Urinary bladder (tissue), 4 donors: Measurements from ENCODE around the gene MFAP2. TPM values are rescaled to one million over a fixed set of nuclear protein-coding genes. Genes with fewer than 3 reads are reported as not detected.

Experiments used
- DNase-seq: peaks from one replicate; pipeline ENCODE4 v3.0.0-alpha.2; 2015; ENCODE audit errors: extremely low spot score
- H3K27ac ChIP-seq: one replicate; pipeline ENCODE4 v1.5.1; 2013; ENCODE audit warnings: low read depth, mild to moderate bottlenecking, moderate library complexity
- H3K36me3 ChIP-seq: one replicate; pipeline ENCODE4 v1.6.1; 2013; ENCODE audit warnings: mild to moderate bottlenecking, moderate library complexity; ENCODE audit not compliant: insufficient read depth
- H3K4me1 ChIP-seq: one replicate; pipeline ENCODE4 v1.6.1; 2013; ENCODE audit warnings: mild to moderate bottlenecking, moderate library complexity; ENCODE audit not compliant: insufficient read depth
- H3K4me3 ChIP-seq: one replicate; pipeline ENCODE4 v1.5.1; 2013; ENCODE audit warnings: low read depth, low read length
- WGBS: extraction: QIAGEN DNeasy Blood & Tissue Kit; methylation state at CpG from one replicate; pipeline ENCODE4 v1.1.7; 2013; 5-methylcytosine and 5-hydroxymethylcytosine counted together
- polyA plus RNA-seq: library from polyadenylated mRNA; stranded (reverse); fragments of 200-250 nt; gene quantifications from one replicate; pipeline ENCODE4 v1.2.3, GENCODE V29; 2013
- total RNA-seq: library from RNA; depleted of rRNA; stranded (reverse); fragments of >200 nt; gene quantifications from one replicate; pipeline ENCODE4 v1.2.3, GENCODE V29; 2014
- donor health status: healthy with polysubstance abuse.
- donor health status: healthy.

The MFAP2 gene
- total and polyA plus RNA-seq, 2 donors, result 20.3 to 33.3 TPM

DNA sequence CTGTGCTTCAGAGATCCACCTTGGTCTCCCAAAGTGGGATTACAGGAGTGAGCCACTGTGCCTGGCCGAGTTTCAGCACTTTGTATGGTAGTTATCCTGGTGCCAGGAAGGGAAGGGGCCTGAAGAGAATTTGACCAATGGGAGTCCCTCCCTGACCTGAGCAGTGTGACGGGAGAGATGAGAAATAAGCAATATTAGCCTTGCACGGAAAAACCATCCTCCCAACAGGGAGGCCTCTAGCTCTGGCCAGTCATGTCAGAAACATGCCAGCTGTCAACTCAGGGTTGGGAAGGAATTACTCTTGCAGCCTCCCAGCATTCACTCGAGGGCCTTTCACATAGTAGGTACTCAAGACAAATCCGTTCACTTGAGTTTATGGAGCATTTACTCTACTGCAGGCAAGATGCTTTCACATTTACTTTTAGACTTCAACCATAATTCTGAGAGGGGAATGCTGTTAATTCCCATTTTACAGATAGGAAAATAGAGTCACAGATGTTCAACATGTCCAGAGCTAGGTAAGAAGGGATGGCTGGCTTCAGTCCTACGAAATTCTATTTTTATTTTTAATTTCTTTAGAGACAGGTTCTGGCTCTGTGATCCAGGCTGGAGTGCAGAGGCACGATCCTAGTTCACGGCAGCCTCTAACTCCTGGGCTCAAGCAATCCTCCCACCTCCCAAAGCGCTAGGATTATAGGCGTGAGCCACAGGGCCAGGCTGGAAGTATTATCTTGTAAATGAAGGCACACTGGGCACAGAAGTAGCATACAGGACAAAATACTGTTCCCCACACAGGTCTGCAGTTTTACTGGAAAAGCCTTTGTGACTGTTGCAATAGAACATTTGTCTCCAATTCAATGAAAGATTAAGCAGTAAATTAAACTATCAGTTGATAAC is 34.5 kb upstream of the MFAP2 start:
- Histone ChIP-seq H3K4me3 (no peak overlapping the region), H3K36me3 (no peaks in the 10 kb centered on the region), H3K4me1 (no peaks in the 10 kb centered on the region), H3K27ac (no peak overlapping the region)
- DNase-seq, result no peak
- WGBS, result 68% methylated on average over 10 of the region's 10 CpGs

GRCh38 chr1:17013491-17014320 is 33.3 kb upstream of the MFAP2 start:
- DNase-seq, result no peak
- no peaks in the 10 kb centered on the region for H3K4me1 ChIP-seq
- 79% methylated on average over 13 of the region's 13 CpGs for WGBS
- no peak overlapping the region for H3K27ac ChIP-seq
- no peaks in the 10 kb centered on the region for H3K36me3 ChIP-seq
- H3K4me3 ChIP-seq, result no peak overlapping the region

DNA sequence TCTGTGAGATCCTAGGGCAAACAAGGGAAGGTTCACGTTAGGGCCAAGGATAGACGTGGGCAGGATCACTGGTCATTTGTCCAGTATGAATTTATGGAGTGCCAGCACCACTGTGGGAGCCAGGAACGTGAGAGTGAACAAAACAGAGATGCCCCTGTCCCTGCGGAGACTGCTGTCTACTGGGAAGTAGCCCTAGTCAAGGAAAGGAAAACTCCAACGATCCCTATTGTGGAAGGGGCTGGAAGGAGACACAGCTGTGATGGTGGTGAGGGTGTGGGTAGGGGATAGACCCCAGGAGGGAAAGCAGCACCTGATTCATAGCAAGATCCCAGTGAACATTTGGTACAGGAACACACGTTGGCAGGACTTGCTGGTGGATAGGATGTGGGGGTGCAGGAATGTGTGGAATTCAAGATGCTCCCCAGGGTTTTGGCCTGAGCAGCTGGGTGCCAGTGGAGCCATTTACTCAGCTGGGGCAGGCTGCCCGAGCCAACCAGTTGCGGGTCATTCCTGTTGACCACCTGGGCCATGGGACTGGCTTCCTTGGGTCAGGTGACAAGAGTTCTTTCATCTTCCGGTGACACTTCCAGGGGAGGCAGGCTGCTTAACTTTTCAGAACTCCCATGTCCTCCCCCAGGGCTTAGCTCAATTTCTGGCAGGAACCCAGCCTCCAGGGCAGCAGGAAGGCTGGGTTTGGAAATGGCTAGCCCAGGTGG is 32.5 kb upstream of the MFAP2 start:
- H3K27ac ChIP-seq, result no peak overlapping the region
- no peak for DNase-seq
- WGBS, result 76% methylated on average over 9 of the region's 9 CpGs
- H3K4me3 ChIP-seq, result no peak overlapping the region
- H3K4me1 ChIP-seq, result no peaks in the 10 kb centered on the region
- no peaks in the 10 kb centered on the region for H3K36me3 ChIP-seq

DNA sequence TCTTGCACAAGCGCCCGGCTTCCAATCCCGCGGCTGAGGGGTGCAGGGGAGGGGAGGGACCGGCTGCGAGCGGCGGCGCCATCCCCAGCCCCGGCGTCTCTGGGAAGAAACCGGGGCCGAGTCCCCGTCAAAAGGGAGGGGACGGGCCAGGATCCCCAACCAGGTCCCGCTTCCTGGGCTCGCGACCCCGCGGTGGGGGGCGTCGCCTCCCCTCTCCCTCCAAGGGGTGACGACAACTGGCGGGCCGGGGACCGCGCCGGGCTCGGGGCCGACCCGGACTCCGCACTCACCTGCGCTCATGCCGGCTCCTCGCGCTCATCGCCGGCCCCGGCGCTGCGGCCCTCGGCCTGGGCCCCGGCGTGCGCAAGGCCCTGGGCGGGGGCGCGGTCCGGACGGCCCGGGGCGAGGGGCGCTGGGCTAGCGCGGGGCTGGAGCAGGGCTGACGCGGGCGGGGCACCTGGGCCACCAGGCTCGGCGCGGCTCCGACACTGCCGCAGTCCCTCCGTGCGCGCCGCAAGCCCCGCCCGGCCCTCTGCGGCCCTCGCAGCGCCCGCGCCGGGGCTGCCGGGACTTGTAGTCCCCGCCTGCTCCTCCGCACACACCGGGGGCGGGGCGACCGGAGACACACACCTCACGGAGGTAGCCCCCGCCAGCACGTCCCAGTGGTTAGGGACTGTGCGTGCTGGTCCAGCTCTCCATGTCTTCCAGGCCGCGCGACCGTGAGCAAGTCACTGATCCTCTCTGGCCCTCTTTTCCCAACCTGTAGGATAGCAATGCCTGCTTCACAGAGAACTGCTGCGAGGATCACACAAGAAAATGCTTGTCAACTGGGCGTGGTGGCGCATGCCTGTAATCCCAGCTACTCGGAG is 31.3 kb upstream of the MFAP2 start, which contains the start of gene ATP13A2:
ATP13A2 (minus strand) TSS at position 490 of the 869 bp plus-strand sequence; CDS start at position 300, 190 bp downstream.
- peak within 1 kb of the TSS; percentile 95 for H3K4me3 ChIP-seq
- no peak for DNase-seq
- H3K27ac ChIP-seq, result no peak within 1 kb of the TSS
- no peaks in the 10 kb centered on the region for H3K4me1 ChIP-seq
- no peaks in the 10 kb centered on the region for H3K36me3 ChIP-seq
- 1% methylated on average over 94 of the region's 94 CpGs for WGBS

GRCh38 chr1:17011092-17011438 is 30.6 kb upstream of the MFAP2 start:
- Histone ChIP-seq H3K4me3 (peak overlapping the region; percentile 95), H3K27ac (no peak overlapping the region), H3K36me3 (no peaks in the 10 kb centered on the region), H3K4me1 (no peaks in the 10 kb centered on the region)
- no peak for DNase-seq
- under 1% methylated on average over 15 of the region's 15 CpGs for WGBS

DNA sequence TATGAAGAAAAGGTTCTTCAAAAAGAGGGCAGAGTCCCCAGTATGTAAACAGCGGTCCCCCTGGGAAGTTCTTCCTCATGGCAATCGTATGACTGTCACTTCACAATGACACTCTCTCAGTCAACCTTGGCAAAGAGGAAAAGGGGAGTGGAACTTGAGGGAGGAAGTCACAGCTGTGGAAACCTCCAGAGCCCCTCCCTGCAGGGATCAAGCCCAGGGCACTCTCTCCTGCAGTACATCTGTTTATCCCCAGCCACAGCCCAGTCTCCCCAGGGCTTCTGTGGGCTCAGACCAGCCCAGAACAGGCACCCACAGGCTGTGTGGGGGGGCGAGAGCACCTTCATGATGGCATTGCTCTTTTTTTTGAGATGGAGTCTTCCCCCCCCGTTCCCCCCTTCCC is 29.3 kb upstream of the MFAP2 start:
- Histone ChIP-seq H3K4me3 (no peak overlapping the region), H3K36me3 (no peaks in the 10 kb centered on the region), H3K27ac (no peak overlapping the region), H3K4me1 (no peaks in the 10 kb centered on the region)
- no peak for DNase-seq
- WGBS, result 74% methylated on average over 4 of the region's 4 CpGs

- DNase-seq, result no peak
- Histone ChIP-seq H3K4me1 (no peaks in the 10 kb centered on the region), H3K27ac (no peak overlapping the region), H3K4me3 (no peak overlapping the region), H3K36me3 (no peaks in the 10 kb centered on the region)
- WGBS, result 93% methylated on average over 15 of the region's 15 CpGs
These were observed 27.9 kb upstream of the MFAP2 start for GRCh38 chr1:17008208-17008855.

GRCh38 chr1:17007121-17007520 is 26.7 kb upstream of the MFAP2 start:
- DNase-seq, result no peak
- 89% methylated on average over 8 of the region's 8 CpGs for WGBS

DNA sequence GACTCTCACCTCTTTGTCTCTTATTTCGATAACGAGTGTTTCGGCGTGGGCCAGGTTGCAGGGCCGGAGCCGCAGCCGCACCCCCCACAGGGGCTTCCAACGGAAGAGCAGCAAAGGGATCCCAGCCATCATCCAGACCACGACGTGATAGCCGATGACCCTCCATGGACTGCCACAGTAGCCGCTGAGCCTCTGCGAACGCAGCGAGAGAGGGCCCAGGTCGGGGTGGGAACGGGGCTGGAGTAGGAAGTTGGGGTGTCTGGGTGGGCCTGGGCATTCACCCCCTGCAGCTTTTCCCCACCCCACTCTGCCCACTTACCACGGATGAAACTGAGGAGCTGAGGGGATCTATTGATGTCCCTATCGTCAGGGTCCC is 24.9 kb upstream of the MFAP2 start:
- 92% methylated on average over 19 of the region's 19 CpGs for WGBS
- Histone ChIP-seq H3K4me1 (no peaks in the 10 kb centered on the region), H3K27ac (no peak overlapping the region), H3K36me3 (peaks cover 2% of the 10 kb centered on the region), H3K4me3 (no peak overlapping the region)
- no peak for DNase-seq

More at GRCh38 chr1:17007121-17007520, 26.7 kb upstream of the MFAP2 start:
- Histone ChIP-seq H3K27ac (no peak overlapping the region), H3K36me3 (peaks cover 2% of the 10 kb centered on the region), H3K4me3 (no peak overlapping the region), H3K4me1 (no peaks in the 10 kb centered on the region)

DNA sequence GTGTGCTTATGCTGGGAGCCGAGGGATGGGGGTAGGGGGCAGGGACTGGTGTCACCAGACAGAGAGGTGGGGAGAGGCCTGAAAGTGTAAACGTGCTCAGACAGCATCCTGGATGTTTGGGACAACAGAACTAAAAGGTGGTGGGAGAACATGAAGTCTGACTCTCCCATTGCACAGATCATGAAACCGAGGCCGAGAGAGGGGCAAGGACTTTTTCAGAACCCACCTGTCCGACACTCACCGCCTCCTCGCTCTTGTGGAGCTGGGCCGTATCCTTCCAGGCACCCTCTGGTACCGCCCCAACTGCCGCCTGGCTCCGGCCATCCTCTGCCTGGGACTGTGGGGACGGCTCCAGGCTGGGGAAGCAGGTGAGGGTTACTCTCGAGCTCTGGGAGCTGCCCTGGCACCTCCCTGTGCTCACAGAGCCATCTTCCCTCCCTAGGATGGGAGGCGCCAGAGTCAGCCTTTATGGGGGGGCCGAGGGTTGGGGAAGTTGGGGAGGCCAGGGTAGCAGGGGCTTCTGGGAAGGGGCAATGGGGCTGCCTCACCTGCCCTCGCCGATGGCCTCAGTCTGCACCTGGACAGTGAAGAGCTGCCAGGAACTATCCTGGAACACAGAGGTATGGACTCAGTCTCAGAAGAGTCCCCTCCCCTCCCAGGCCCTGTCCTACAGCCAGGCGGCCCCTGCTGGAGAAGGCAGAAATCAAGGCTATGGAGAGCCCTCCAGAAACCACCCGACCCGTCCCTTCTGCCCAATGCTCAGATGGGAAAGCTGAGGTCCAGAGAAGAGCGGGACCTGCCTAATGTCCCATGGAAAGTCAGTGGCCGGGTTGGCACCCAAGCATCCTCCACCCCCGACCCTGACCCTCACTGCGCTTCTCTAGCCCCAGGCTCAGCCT is 24.3 kb upstream of the MFAP2 start:
- Histone ChIP-seq H3K27ac (no peak overlapping the region), H3K4me3 (no peak overlapping the region), H3K36me3 (peaks cover 2% of the 10 kb centered on the region), H3K4me1 (no peaks in the 10 kb centered on the region)
- DNase-seq, result no peak
- WGBS, result 91% methylated on average over 24 of the region's 24 CpGs

- peaks cover 2% of the 10 kb centered on the region for H3K36me3 ChIP-seq
- WGBS, result 96% methylated on average over 4 of the region's 4 CpGs
- H3K4me1 ChIP-seq, result no peaks in the 10 kb centered on the region
- H3K4me3 ChIP-seq, result no peak overlapping the region
- H3K27ac ChIP-seq, result no peak overlapping the region
- DNase-seq, result no peak
These were observed 22.1 kb upstream of the MFAP2 start for GRCh38 chr1:17002524-17002902.
